IMR-90 (cell line): ENCODE data around the gene BOD1L1. TPM values are rescaled to one million over a fixed set of nuclear protein-coding genes. Genes with fewer than 3 reads are reported as not detected.

Experiments used
- ATAC-seq: fragments of 200-7000 bp; cut with Tn5 transposase; 2 replicates; pipeline ENCODE4 v1.9.1; 2020; ENCODE audit warnings: low read depth, mild to moderate bottlenecking, moderate library complexity
- BruUV-seq: library from RNA; stranded (reverse); fragments of 400-500 nt; replicated peaks from 2 replicates; lab custom pipeline; 2021; lab: Mats Ljungman, UMichigan
- CTCF ChIA-PET: fragments of 300-600 bp; formaldehyde crosslinking; extraction: SDS; loops from one replicate; lab custom pipeline; 2021; ENCODE audit warnings: antibody characterized with exemption; lab: Yijun Ruan, JAX
- POLR2A ChIA-PET: fragments of 300-600 bp; sonication (Branson Sonifier 250); formaldehyde crosslinking; loops from one replicate; lab custom pipeline; 2022; ENCODE audit warnings: antibody characterized with exemption; ENCODE audit not compliant: unreplicated experiment; lab: Charles Lee
- DNase-seq: peaks from one replicate; pipeline ENCODE4 v3.0.0; 2013
- H2AFZ ChIP-seq: replicated peaks from 2 replicates; pipeline ENCODE3; 2013; ENCODE audit warnings: low read length, mild to moderate bottlenecking; ENCODE audit not compliant: poor library complexity
- H2AK5ac ChIP-seq: 2 replicates; pipeline ENCODE4 v1.6.1; 2013; ENCODE audit warnings: low read depth, low read length, inconsistent platforms
- H2AK9ac ChIP-seq: replicated peaks from 2 replicates; pipeline ENCODE3; 2013; ENCODE audit warnings: mild to moderate bottlenecking, low read depth, low read length, moderate library complexity; ENCODE audit not compliant: poor library complexity
- H2BK120ac ChIP-seq: 2 replicates; pipeline ENCODE4 v1.6.1; 2013; ENCODE audit warnings: low read depth, low read length, inconsistent platforms
- H2BK15ac ChIP-seq: 3 replicates; pipeline ENCODE4 v1.6.1; 2013; ENCODE audit warnings: low read depth, low read length, inconsistent platforms
- H2BK20ac ChIP-seq: 2 replicates; pipeline ENCODE4 v1.6.1; 2013; ENCODE audit warnings: low read depth, mild to moderate bottlenecking, inconsistent platforms, low read length, moderate library complexity
- H2BK5ac ChIP-seq: 2 replicates; pipeline ENCODE4 v1.6.1; 2013; ENCODE audit warnings: mild to moderate bottlenecking, low read depth, low read length, inconsistent platforms; ENCODE audit not compliant: poor library complexity, severe bottlenecking
- H3K14ac ChIP-seq: replicated peaks from 2 replicates; pipeline ENCODE4 v1.6.1; 2013; ENCODE audit warnings: low read depth, low read length, inconsistent platforms
- H3K18ac ChIP-seq: 2 replicates; pipeline ENCODE4 v1.6.1; 2013; ENCODE audit warnings: low read depth, low read length, control low read depth
- H3K23ac ChIP-seq: 2 replicates; pipeline ENCODE4 v1.6.1; 2013; ENCODE audit warnings: low read depth, low read length, inconsistent platforms
- H3K27ac ChIP-seq: 2 replicates; pipeline ENCODE4 v1.5.1; 2013; ENCODE audit warnings: mild to moderate bottlenecking, control low read depth, low read length; ENCODE audit not compliant: insufficient read depth
- H3K27me3 ChIP-seq: 2 replicates; pipeline ENCODE4 v1.6.1; 2013; ENCODE audit warnings: low read length; ENCODE audit not compliant: control insufficient read depth, insufficient read depth
- H3K36me3 ChIP-seq: 2 replicates; pipeline ENCODE4 v1.6.1; 2013; ENCODE audit warnings: low read length, mixed read lengths; ENCODE audit not compliant: control insufficient read depth, insufficient read depth
- H3K4ac ChIP-seq: 2 replicates; pipeline ENCODE4 v1.6.1; 2013; ENCODE audit warnings: low read depth, low read length, inconsistent platforms
- H3K4me1 ChIP-seq: 2 replicates; pipeline ENCODE4 v1.6.1; 2013; ENCODE audit warnings: low read length, mixed read lengths; ENCODE audit not compliant: control insufficient read depth, insufficient read depth
- H3K4me2 ChIP-seq: 2 replicates; pipeline ENCODE4 v1.6.1; 2013; ENCODE audit warnings: low read depth, mild to moderate bottlenecking, control low read depth, low read length, moderate library complexity
- H3K4me3 ChIP-seq: 2 replicates; pipeline ENCODE4 v1.5.1; 2013; ENCODE audit warnings: low read depth, mild to moderate bottlenecking, control low read depth, low read length, moderate library complexity; ENCODE audit not compliant: insufficient read depth
- H3K56ac ChIP-seq: 2 replicates; pipeline ENCODE4 v1.6.1; 2013; ENCODE audit warnings: low read length, inconsistent platforms; ENCODE audit not compliant: insufficient read depth; ENCODE audit errors: extremely low read depth
- H3K79me1 ChIP-seq, 2 experiments: 2 replicates each; pipeline ENCODE4 v1.6.1; 2013; ENCODE audit warnings: low read length in 2 of 2, inconsistent platforms in 1 of 2, low read depth in 1 of 2
- H3K9ac ChIP-seq: 2 replicates; pipeline ENCODE4 v1.6.1; 2013; ENCODE audit warnings: low read depth, low read length, control low read depth
- H3K9me1 ChIP-seq: 2 replicates; pipeline ENCODE4 v1.6.1; 2013; ENCODE audit warnings: low read length, inconsistent platforms; ENCODE audit not compliant: insufficient read depth
- H3K9me3 ChIP-seq: 2 replicates; pipeline ENCODE4 v1.6.1; 2013; ENCODE audit warnings: low read length; ENCODE audit not compliant: control insufficient read depth, insufficient read depth
- H4K20me1 ChIP-seq: 2 replicates; pipeline ENCODE4 v1.6.1; 2013; ENCODE audit warnings: low read length, inconsistent platforms; ENCODE audit not compliant: insufficient read depth
- H4K5ac ChIP-seq: 2 replicates; pipeline ENCODE4 v1.6.1; 2013; ENCODE audit warnings: mild to moderate bottlenecking, low read depth, low read length, control low read depth
- H4K8ac ChIP-seq, 2 experiments: 2 replicates each; pipeline ENCODE4 v1.6.1; 2013; ENCODE audit warnings: low read depth in 2 of 2, low read length in 2 of 2, control low read depth in 1 of 2, inconsistent platforms in 1 of 2
- H4K91ac ChIP-seq: 2 replicates; pipeline ENCODE4 v1.6.1; 2013; ENCODE audit warnings: low read depth, low read length, inconsistent platforms; ENCODE audit not compliant: insufficient read depth
- BHLHE40 ChIP-seq: fragments of 150-350 bp; IDR thresholded peaks from 2 replicates; pipeline ENCODE4 v1.6.1; 2016; ENCODE audit warnings: mild to moderate bottlenecking, low read depth, low read length
- CHD1 ChIP-seq: IDR thresholded peaks from 2 replicates; pipeline ENCODE4 v1.6.1; 2012; ENCODE audit warnings: low read depth, low read length, improper control_type of control experiment
- CTCF ChIP-seq: conservative IDR thresholded peaks from 2 replicates; pipeline ENCODE4 v1.5.1; 2012; ENCODE audit warnings: mild to moderate bottlenecking, low read depth, low read length, improper control_type of control experiment
- POLR2A ChIP-seq: IDR thresholded peaks from 2 replicates; pipeline ENCODE4 v1.6.1; 2012; ENCODE audit warnings: mild to moderate bottlenecking, low read depth, low read length
- RAD21 ChIP-seq: IDR thresholded peaks from 2 replicates; pipeline ENCODE4 v1.6.1; 2012; ENCODE audit warnings: low read length, improper control_type of control experiment
- RCOR1 ChIP-seq: IDR thresholded peaks from 2 replicates; pipeline ENCODE4 v1.6.1; 2012; ENCODE audit warnings: mild to moderate bottlenecking, low read length, improper control_type of control experiment; ENCODE audit not compliant: insufficient replicate concordance
- SMC3 ChIP-seq: fragments of 150-350 bp; IDR thresholded peaks from 2 replicates; pipeline ENCODE4 v1.6.1; 2016; ENCODE audit warnings: low read depth, mild to moderate bottlenecking, antibody characterized with exemption, low read length, moderate library complexity
- WGBS, 2 experiments: methylation state at CpG; one replicate each; pipeline versions ENCODE4 v1.1.5 to v1.1.7; 2013; ENCODE audit warnings: missing lambda C conversion rate in 2 of 2; ENCODE audit not compliant: insufficient read length in 1 of 2; ENCODE audit errors: extremely low coverage in 2 of 2; 5-methylcytosine and 5-hydroxymethylcytosine counted together
- dilution Hi-C: fragments of 300-500 bp; cut with HindIII; formaldehyde crosslinking; loops from one replicate; pipeline ENCODE4 v1.14.3; 2018; ENCODE audit warnings: low sequenced_read_pairs; ENCODE audit not compliant: unreplicated experiment
- in situ Hi-C: fragments of 300-500 bp; cut with MboI; formaldehyde crosslinking; loops from 3 replicates; pipeline ENCODE4 v1.14.3; 2019; ENCODE audit warnings: low sequenced_read_pairs, inconsistent platforms, mixed read lengths
- intact Hi-C: fragments of 100-400 bp; cut with micrococcal nuclease; formaldehyde crosslinking; loops from 2 replicates; pipeline ENCODE4 v1.10.0; 2022
- polyA plus RNA-seq, 3 experiments: library from polyadenylated mRNA; depleted of rRNA; stranded (reverse); fragments of >200 nt; gene quantifications; 2 replicates each; pipeline ENCODE4 v1.2.3, GENCODE V29; 2012; ENCODE audit warnings: low replicate concordance in 1 of 3
- total RNA-seq: library from RNA; depleted of rRNA; stranded (reverse); fragments of >200 nt; gene quantifications from 2 replicates; pipeline ENCODE4 v1.2.3, GENCODE V29; 2012

Gene BOD1L1
- total and polyA plus RNA-seq, 2 of the 4 experiments (the other 2 are of a cell fraction): 13.5 to 26.9 TPM

GRCh38 chr4:13524504-13525243 is 102.9 kb downstream of the BOD1L1 start:
- no peak overlapping the region for H2BK5ac ChIP-seq
- ChIA-PET POLR2A (interaction anchor here (0.5 kb wide), 1 partner anchor 20 kb away, joined by 4 read pairs; the partner anchor contains the start of gene NKX3-2), CTCF (interaction anchor here (0.7 kb wide), 1 partner anchor 24 kb away, joined by 3 read pairs; no protein-coding TSS in a partner anchor)
- no peak overlapping the region for H2AK9ac ChIP-seq
- H3K9me1 ChIP-seq: no peaks in the 10 kb centered on the region
- no peak overlapping the region for H2BK15ac ChIP-seq
- H3K79me1 ChIP-seq: no peaks in the 10 kb centered on the region
- no peak overlapping the region for H3K27ac ChIP-seq
- ATAC-seq (peak; percentile 78), DNase-seq (peak; percentile 57)
- no peak overlapping the region for H3K4ac ChIP-seq
- dilution Hi-C loops (no loop called here), intact Hi-C loops (no loop called here), in situ Hi-C loops (no loop called here)
- H3K56ac ChIP-seq: no peak overlapping the region
- H4K8ac ChIP-seq: no peak overlapping the region
- no peak overlapping the region for H2AK5ac ChIP-seq
- peaks cover 17% of the 10 kb centered on the region for H3K9me3 ChIP-seq
- no peak overlapping the region for H4K5ac ChIP-seq
- H3K18ac ChIP-seq: no peak overlapping the region
- H3K23ac ChIP-seq: no peak overlapping the region
- no peak overlapping the region for H3K14ac ChIP-seq
- no peaks in the 10 kb centered on the region for H3K36me3 ChIP-seq
- peaks cover 82% of the 10 kb centered on the region for H3K27me3 ChIP-seq
- no peak overlapping the region for H4K91ac ChIP-seq
- no peaks in the 10 kb centered on the region for H3K4me1 ChIP-seq
- no TSS peak for BruUV-seq
- no peak overlapping the region; the same call in 1 of the 2 replicates for H3K4me2 ChIP-seq
- H4K20me1 ChIP-seq: no peaks in the 10 kb centered on the region; the same call in 1 of the 2 replicates
- 11% methylated on average over 12 of the region's 36 CpGs; no CpG with 5 or more reads in 1 of the 2 experiments for WGBS, 2 experiments
- TF ChIP-seq BHLHE40 (no peak), CTCF (no peak), RAD21 (no peak), CHD1 (no peak), SMC3 (no peak), POLR2A (no peak), RCOR1 (no peak)
- H3K9ac ChIP-seq: no peak overlapping the region
- no peak overlapping the region for H2BK120ac ChIP-seq
- no peak overlapping the region for H3K4me3 ChIP-seq
- H2AFZ ChIP-seq: peak overlapping the region; percentile 75
- H2BK20ac ChIP-seq: no peak overlapping the region
